Skin of body (tissue), 2 donors: Measurements from ENCODE around the gene MRPL1. TPM values are rescaled to one million over a fixed set of nuclear protein-coding genes. Genes with fewer than 3 reads are reported as not detected.
"Not testable (repeated sequence)": the region's sequence is repeated elsewhere in the genome, so short reads cannot be mapped to it uniquely, and the experiment has no call there.

ENCODE experiments used
- DNase-seq: peaks from one replicate; lab custom pipeline; 2025; lab: John Stamatoyannopoulos, UW
- total RNA-seq: library from RNA; depleted of rRNA; stranded (reverse); fragments of >200 nt; gene quantifications from one replicate; pipeline ENCODE4 v1.2.3, GENCODE V29; 2014

MRPL1 gene
- total RNA-seq, 1 donor from 2014 or later = 26.8 TPM

GRCh38 chr4:77849278-77849965, 13.2 kb upstream of the MRPL1 start:
- no peak for DNase-seq

GRCh38 chr4:77852892-77853495, 9.6 kb upstream of the MRPL1 start:
- no peak for DNase-seq

- no peak for DNase-seq
Observed at GRCh38 chr4:77854431-77855111, 8.1 kb upstream of the MRPL1 start.

GRCh38 chr4:77856152-77856551, 6.5 kb upstream of the MRPL1 start:
- no peak for DNase-seq

- no peak for DNase-seq
Observed at GRCh38 chr4:77859256-77859655, 3.4 kb upstream of the MRPL1 start.

GRCh38 chr4:77861495-77861894, 1.1 kb upstream of the MRPL1 start:
- DNase-seq = no peak

GRCh38 chr4:77863341-77863740, 711 bp downstream of the MRPL1 start:
- not testable (repeated sequence) for DNase-seq

- no peak for DNase-seq
Observed at GRCh38 chr4:77865259-77865658, 2.6 kb downstream of the MRPL1 start.

GRCh38 chr4:77872723-77873445, 10.3 kb downstream of the MRPL1 start:
- no peak for DNase-seq

- DNase-seq = no peak
Observed at GRCh38 chr4:77877167-77877566, 14.5 kb downstream of the MRPL1 start.

GRCh38 chr4:77877771-77878565, 15.3 kb downstream of the MRPL1 start:
- no peak for DNase-seq

GRCh38 chr4:77880784-77881183, 18.2 kb downstream of the MRPL1 start:
- peak; percentile 21 for DNase-seq

- DNase-seq = no peak
Observed at GRCh38 chr4:77881460-77882295, 19.0 kb downstream of the MRPL1 start.

- DNase-seq = no peak
Observed at GRCh38 chr4:77893451-77893850, 30.8 kb downstream of the MRPL1 start.

- no peak for DNase-seq
Observed at GRCh38 chr4:77899607-77900006, 37.0 kb downstream of the MRPL1 start.

GRCh38 chr4:77903186-77903585, 40.6 kb downstream of the MRPL1 start:
- no peak for DNase-seq

GRCh38 chr4:77905651-77906263, 43.1 kb downstream of the MRPL1 start:
- DNase-seq = no peak

GRCh38 chr4:77910676-77911075, 48.0 kb downstream of the MRPL1 start:
- no peak for DNase-seq

GRCh38 chr4:77911091-77911490, 48.5 kb downstream of the MRPL1 start:
- DNase-seq = no peak
